Stimulated activated naive B cell treated with anti-CD40 and anti-IgM and Interleukin-4, amounts not matched to agents 10 μg/mL and 1 μg/mL and 100 μg/mL, for 72 hours (primary cell): ENCODE measurements around the gene MFSD12.

Experiments used
- ATAC-seq, 2 donors: fragments of 150-1000 bp; cut with Tn5 transposase; replicated peaks; 2 replicates each; pipeline ENCODE4 v1.10.0; 2021; ENCODE audit warnings: moderate library complexity in 1 of 2
- DNase-seq: peaks from one replicate; pipeline ENCODE4 v3.0.0; 2021
- H3K27ac Mint-ChIP-seq: one replicate; pipeline ENCODE4 v1.8.0; 2022; ENCODE audit warnings: mild to moderate bottlenecking, mixed read lengths
- H3K27me3 Mint-ChIP-seq, 2 donors: one replicate each; pipeline ENCODE4 v1.8.0; 2022; ENCODE audit warnings: mixed read lengths in 2 of 2
- H3K36me3 Mint-ChIP-seq, 2 donors: one replicate each; pipeline ENCODE4 v1.8.0; 2022; ENCODE audit warnings: mixed read lengths in 2 of 2, mild to moderate bottlenecking in 1 of 2
- H3K4me1 Mint-ChIP-seq, 2 donors: one replicate each; pipeline ENCODE4 v1.8.0; 2022; ENCODE audit warnings: mixed read lengths in 2 of 2, mild to moderate bottlenecking in 1 of 2
- H3K4me3 Mint-ChIP-seq, 2 donors: one replicate each; pipeline ENCODE4 v1.8.0; 2022; ENCODE audit warnings: mild to moderate bottlenecking in 2 of 2, mixed read lengths in 2 of 2, moderate library complexity in 1 of 2
- H3K9me3 Mint-ChIP-seq, 2 donors: one replicate each; pipeline ENCODE4 v1.8.0; 2022; ENCODE audit warnings: mixed read lengths in 2 of 2, mild to moderate bottlenecking in 1 of 2

Gene MFSD12

DNA sequence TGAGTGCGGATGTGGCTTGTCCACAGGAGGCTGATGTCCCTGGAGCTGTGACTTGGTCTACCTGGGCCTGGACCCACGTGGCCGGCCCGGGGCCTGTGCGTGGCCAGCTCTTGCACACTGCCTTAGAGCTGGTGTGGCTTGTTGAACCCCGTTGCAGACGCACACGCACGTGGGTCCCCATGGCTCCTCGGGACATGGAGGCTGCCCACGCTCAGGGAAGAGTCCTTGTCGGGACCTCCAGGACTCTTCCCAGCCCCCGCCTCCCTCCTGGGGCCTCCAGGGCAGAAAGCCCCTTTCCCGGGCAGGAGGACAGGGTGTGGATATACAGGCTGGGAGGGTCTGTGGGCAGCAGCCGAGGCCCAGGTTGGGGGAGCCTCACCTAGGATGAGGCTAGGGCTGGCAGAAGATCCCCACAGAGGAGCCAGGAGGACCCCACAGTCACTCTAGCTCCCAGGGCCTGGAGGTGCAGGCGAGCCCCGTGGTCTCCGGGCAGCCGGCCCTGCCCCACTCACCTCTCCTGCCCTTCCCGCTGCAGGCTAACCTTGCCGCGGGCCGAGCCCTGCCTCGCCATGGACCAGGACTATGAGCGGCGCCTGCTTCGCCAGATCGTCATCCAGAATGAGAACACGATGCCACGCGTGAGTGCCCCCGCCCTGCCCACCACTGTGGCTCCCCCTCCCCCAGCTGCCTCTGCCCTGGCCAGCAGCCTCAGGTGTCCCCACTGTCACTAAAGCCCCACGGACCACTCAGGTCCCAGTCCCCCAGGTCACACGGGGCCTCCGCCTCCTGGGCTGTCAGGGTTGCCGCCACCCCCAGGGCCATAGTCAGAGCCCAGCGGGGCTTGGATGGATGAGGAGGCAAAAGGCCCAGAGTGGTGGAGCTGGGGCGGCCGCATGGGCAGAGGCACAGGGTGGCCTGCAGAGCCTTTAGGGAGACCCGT lies 34.7 kb downstream of the MFSD12 start:
- Mint-ChIP-seq H3K27me3 (no peaks in the 10 kb centered on the region), H3K9me3 (no peaks in the 10 kb centered on the region), H3K4me3 (no peak overlapping the region), H3K4me1 (peaks cover 17 to 19% of the 10 kb centered on the region in 2 donors), H3K27ac (no peak overlapping the region), H3K36me3 (peaks cover 35 to 36% of the 10 kb centered on the region in 2 donors)
- DNase-seq (no peak), ATAC-seq (no peak)

DNA sequence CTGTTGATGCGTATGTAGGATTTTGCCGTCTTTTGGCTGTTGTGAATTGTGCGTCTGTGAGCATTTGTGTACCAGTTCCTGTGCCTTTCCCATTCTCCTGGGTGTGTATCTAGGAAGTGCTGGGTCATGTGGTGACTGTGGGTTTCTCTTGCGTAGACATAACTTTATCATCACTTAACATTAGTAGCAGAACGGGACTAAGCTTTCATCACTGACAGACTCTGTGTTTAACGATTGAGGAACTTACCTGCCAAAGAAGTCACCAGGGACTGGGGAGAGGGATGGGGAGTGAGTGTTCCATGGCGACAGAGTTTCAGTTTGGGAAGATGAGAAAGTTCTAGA lies 36.3 kb downstream of the MFSD12 start:
- H3K4me1 Mint-ChIP-seq: peaks cover 26 to 32% of the 10 kb centered on the region in 2 donors
- DNase-seq: no peak
- ATAC-seq: no peak
- H3K9me3 Mint-ChIP-seq: peaks cover 0 to 2% of the 10 kb centered on the region in 2 donors
- H3K36me3 Mint-ChIP-seq: peaks cover 34 to 35% of the 10 kb centered on the region in 2 donors
- H3K27me3 Mint-ChIP-seq: no peaks in the 10 kb centered on the region
- no peak overlapping the region for H3K27ac Mint-ChIP-seq
- no peak overlapping the region for H3K4me3 Mint-ChIP-seq

DNA sequence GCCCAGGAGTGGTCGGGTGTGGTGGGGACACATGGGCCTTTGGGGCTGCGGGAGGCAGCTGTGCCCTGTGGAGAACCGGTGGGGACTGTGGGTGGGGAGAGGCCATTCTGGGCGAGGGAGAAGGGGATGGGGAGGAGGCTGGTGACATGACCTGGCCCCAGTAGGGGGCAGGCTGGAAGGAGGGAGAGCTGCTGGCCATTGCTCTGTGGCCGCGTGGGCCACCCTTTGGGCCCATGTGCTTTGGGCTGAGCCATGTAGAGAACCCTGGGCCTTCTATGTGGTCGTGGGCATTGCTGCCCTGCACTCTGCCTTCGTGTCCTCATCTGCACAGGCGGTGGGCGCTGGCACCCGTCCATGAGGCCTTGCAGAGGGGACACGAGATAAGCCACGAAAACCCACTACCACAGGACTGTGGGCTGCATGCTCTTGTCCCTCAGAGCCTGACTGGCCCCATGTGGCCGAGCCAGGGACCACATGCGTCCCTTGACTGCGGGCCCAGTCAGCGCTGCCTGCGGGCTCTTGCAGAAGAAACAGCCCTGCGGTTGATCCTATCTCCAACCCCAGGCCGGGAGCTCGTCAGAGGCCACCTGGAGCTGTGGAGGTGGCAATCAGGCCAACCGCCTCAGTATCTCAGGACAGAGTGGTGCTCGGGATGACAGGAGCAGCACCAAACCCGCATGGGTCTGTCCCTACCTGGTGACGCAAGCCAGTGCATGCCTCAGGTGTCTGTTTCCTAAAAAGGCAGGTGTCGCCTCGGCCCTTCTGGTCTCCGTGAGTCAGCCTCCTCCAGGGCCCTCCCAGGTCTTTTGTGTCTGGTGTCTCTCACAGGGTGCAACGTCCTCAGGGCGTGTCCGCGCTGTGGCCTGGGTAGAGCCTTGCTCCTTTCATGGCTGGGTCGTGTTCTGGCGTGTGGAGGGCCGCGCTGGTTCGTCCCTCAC lies 37.0 kb downstream of the MFSD12 start:
- Mint-ChIP-seq H3K4me3 (no peak overlapping the region), H3K27me3 (no peaks in the 10 kb centered on the region), H3K27ac (peak overlapping the region; percentile 83), H3K9me3 (peaks cover 0 to 2% of the 10 kb centered on the region in 2 donors), H3K4me1 (peaks cover 29 to 38% of the 10 kb centered on the region in 2 donors), H3K36me3 (peaks cover 32 to 35% of the 10 kb centered on the region in 2 donors)
- no peak for ATAC-seq
- DNase-seq: no peak

DNA sequence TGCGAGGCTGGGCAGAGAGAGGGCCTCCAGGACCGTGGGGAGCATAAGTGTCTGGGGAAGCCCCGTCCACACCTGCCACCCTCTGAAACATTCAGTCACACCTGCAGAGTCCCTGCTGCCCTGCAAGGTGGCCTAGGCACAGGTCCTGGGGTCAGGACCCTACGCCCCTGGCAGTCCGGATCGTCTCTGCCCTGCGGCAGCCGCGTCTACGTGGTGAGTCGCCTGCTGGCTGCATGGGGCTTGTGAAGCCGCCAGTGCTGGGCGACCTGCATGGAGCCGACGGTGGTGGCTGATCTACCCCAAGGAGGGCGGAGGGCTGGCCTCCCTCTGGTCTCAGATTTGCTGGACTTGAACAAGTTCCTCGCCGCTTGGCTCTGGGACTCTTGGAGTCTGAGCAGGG lies 38.3 kb downstream of the MFSD12 start:
- H3K27ac Mint-ChIP-seq: no peak overlapping the region

DNA sequence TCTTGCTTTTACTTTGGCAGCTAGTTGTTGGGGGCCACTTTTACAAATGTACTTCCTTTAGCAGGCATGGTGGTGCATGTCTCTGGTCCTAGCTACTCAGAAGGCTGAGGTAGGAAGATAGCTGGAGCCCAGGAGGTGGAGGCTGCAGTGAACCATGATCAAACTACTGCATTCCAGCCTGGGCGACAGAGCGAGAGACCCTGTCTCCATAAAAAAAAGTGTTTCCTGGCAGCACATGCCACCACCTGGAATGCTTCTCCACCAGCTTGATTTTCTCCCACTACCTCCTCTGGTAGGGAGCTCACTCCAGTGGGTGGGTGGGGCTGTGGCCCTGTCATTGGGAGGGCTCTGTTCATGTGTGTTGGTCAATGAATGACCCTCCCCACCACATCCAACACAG lies 38.7 kb downstream of the MFSD12 start:
- Mint-ChIP-seq H3K36me3 (peaks cover 21 to 24% of the 10 kb centered on the region in 2 donors), H3K27me3 (no peaks in the 10 kb centered on the region), H3K4me3 (no peak overlapping the region), H3K4me1 (peaks cover 39 to 55% of the 10 kb centered on the region in 2 donors), H3K27ac (no peak overlapping the region), H3K9me3 (peaks cover 0 to 2% of the 10 kb centered on the region in 2 donors)
- DNase-seq: no peak
- no peak for ATAC-seq

More for the DNA sequence above, 38.3 kb downstream of the MFSD12 start:
- Mint-ChIP-seq H3K9me3 (peaks cover 0 to 2% of the 10 kb centered on the region in 2 donors), H3K27me3 (no peaks in the 10 kb centered on the region), H3K4me1 (peaks cover 35 to 50% of the 10 kb centered on the region in 2 donors), H3K4me3 (no peak overlapping the region), H3K36me3 (peaks cover 25 to 28% of the 10 kb centered on the region in 2 donors)
- DNase-seq: no peak
- no peak for ATAC-seq

DNA sequence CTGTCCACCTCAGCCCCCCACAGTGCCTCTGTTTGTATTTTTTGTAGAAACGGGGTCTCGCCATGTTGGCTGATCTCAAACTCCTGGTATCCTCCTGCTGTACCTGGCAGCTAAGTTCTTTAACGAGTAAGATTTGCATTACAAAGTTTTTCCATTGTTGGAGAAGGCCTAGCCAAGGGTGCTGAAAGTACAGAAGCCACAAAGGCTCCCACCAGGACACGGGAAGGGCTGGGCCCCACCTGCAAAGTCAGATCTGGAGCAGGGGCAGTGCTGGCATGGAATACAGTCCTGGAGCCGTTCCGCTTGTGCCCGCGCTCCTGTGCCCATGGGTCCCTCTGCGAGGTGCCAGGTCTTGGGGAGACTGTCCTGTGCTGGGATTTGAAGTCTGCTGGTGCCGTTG lies 39.1 kb downstream of the MFSD12 start:
- H3K9me3 Mint-ChIP-seq: peaks cover 0 to 2% of the 10 kb centered on the region in 2 donors
- H3K27me3 Mint-ChIP-seq: no peaks in the 10 kb centered on the region
- peaks cover 39 to 58% of the 10 kb centered on the region in 2 donors for H3K4me1 Mint-ChIP-seq

DNA sequence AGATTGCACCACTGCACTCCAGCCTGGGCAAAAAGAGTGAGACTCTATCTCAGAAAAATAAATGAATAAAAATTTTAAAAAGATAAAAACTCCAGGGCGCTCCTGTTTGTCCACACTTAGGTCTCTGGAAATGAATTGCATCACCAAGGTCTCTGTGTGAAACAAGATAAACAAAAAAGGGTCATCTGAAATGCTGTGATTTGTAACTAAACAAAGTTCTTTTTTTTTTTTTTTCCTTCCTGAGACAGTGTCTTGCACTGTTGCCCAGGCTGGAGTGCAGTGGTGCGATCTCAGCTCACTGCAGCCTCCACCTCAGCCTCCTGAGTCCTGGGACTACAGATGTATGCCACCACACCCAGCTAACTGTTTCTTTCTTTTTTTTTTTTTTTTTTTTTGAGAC lies 39.7 kb downstream of the MFSD12 start:
- Mint-ChIP-seq H3K4me3 (no peak overlapping the region), H3K27me3 (no peaks in the 10 kb centered on the region), H3K9me3 (peaks cover 0 to 2% of the 10 kb centered on the region in 2 donors), H3K36me3 (peaks cover 17 to 20% of the 10 kb centered on the region in 2 donors), H3K27ac (no peak overlapping the region), H3K4me1 (peaks cover 40 to 59% of the 10 kb centered on the region in 2 donors)
- DNase-seq (no peak), ATAC-seq (no peak)

More for the DNA sequence above, 39.1 kb downstream of the MFSD12 start:
- DNase-seq (no peak), ATAC-seq (no peak)
- H3K27ac Mint-ChIP-seq: no peak overlapping the region
- no peak overlapping the region for H3K4me3 Mint-ChIP-seq
- H3K36me3 Mint-ChIP-seq: peaks cover 17 to 20% of the 10 kb centered on the region in 2 donors

DNA sequence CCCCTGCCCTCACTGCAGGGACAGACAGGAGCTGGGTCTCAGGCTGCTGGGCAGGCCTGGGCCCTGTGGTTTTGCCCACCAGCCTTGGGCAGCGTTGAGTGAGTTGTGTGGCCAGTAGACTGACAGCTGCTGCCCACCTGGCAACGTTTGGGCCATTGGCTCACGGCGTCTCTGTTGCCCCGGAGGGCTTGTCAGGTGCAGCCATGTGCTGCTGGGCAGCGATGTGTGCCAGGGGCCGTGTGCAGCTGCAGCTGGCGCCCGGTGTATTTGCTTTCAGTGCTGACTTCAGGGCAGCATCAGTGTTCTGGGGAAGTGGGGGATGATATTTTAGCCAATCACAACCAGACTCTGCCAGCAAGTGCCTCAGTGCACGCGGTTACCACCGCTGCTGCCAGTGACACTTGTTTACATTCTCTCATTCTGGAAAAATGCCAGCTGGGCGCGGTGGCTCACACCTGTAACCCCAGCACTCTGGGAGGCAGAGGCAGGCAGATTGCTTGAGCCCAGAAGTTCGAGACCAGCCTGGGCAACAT lies 40.6 kb downstream of the MFSD12 start:
- Mint-ChIP-seq H3K27me3 (no peaks in the 10 kb centered on the region), H3K36me3 (peaks cover 14 to 16% of the 10 kb centered on the region in 2 donors), H3K27ac (peak overlapping the region; percentile 96), H3K4me3 (peak overlapping the region; percentile 55 to 63), H3K4me1 (peaks cover 44 to 63% of the 10 kb centered on the region in 2 donors), H3K9me3 (peaks cover 0 to 2% of the 10 kb centered on the region in 2 donors)
- ATAC-seq (peak; percentile 94 to 98), DNase-seq (peak; percentile 73)

DNA sequence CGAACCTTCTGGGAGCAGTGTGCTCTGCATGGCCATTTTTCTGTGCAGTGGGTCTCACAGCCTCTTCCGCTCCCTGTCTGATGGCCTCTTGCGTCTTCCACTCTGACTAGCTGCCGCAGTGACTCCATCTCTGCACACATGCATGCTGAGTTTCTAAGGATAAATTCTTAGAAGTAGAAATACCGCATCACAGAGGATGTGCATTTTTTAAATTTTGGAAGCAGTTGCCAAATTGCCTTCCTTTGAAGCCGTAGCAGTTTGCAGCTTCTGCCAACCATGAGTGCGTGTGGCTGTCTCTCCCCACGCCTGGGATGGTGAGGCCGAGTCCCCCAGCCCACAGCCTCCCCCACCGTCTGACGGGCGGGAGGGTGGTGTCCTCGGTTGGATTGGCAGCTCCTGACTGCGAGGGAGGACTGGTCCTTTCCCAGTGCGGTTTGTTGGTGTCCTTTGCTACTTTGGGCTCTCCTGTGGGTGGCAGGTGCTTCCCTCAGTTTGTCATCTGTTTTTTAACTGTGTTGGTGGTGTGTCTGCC lies 41.4 kb downstream of the MFSD12 start:
- peak overlapping the region; percentile 96 for H3K27ac Mint-ChIP-seq
- no peak for DNase-seq

DNA sequence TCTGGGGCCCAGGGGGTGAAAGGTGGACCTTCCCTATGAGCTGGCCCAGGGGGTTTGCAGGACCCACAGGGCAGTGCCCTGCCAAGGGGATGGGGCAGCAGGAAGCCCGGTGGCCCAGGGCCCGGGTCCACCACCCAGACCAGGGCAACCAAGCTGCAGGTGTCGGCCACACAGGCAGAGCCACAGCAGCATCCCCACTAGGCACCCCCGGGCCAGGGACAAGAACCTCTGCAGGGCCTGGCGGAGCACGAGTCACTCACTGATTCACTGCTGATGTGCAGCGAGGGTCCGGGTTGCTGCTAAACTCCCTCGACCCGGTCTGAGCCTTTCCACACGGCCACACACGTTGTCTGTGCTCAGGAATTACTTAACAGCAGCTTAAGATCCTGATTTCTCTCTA lies 42.5 kb downstream of the MFSD12 start:
- H3K36me3 Mint-ChIP-seq: peaks cover 14 to 18% of the 10 kb centered on the region in 2 donors
- H3K4me3 Mint-ChIP-seq: no peak overlapping the region
- no peak overlapping the region for H3K27ac Mint-ChIP-seq
- ATAC-seq (no peak), DNase-seq (no peak)
- peaks cover 0 to 2% of the 10 kb centered on the region in 2 donors for H3K9me3 Mint-ChIP-seq
- H3K27me3 Mint-ChIP-seq: no peaks in the 10 kb centered on the region
- peaks cover 40 to 66% of the 10 kb centered on the region in 2 donors for H3K4me1 Mint-ChIP-seq

More for the DNA sequence above, 41.4 kb downstream of the MFSD12 start:
- Mint-ChIP-seq H3K4me1 (peaks cover 41 to 65% of the 10 kb centered on the region in 2 donors), H3K9me3 (peaks cover 0 to 2% of the 10 kb centered on the region in 2 donors), H3K27me3 (no peaks in the 10 kb centered on the region), H3K4me3 (peak overlapping the region in 1 of 2 donors; percentile 22), H3K36me3 (peaks cover 12 to 14% of the 10 kb centered on the region in 2 donors)
- ATAC-seq: peak in 1 of 2 donors; percentile 15

DNA sequence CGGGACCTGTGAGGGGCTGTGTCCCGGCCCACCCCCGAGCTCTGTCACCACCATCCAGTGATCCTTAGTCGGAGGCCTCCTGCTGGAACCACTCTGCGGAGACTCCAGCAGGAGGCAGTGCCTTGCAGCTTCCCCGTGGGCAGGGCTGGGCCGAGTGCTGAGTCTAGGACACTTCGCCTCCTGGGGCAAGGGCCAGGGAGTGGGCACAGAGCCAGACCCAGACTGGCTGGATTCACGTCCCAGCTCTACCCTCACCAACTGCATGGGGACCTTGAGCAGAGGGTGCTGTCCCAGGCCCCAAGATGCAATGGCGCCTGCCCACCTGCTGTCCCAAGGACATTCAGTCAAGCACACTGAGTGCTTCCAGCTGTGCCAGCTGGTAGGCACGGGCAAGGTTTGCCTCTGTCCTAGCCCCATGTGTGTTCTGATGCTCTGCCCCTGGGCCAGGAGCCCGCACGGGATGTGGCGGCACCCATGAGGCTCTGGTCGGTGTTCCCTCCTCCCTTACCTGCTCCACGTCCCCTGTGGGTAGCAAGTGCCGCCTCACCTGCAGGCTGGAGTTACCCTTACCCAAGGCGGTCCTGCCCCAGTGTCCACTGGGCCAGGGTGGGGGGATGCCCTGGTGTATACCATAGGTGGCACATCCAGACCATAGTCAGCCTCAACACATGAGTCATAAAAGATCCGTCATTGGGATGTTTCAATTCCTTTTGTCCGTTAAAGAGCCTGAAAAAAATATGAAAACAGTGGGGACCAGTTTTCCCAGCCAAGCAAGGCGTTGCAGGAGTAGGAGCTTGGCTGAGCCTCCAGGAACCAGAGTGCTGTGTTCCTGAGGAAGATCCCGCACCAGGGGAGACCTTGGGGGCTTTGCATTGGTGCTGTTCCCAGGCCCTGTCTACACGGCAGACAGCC lies 43.9 kb downstream of the MFSD12 start:
- peak overlapping the region in 1 of 2 donors; percentile 19 for H3K4me3 Mint-ChIP-seq
- peak overlapping the region; percentile 9 for H3K27ac Mint-ChIP-seq
- peaks cover 20 to 24% of the 10 kb centered on the region in 2 donors for H3K36me3 Mint-ChIP-seq
- peaks cover 0 to 2% of the 10 kb centered on the region in 2 donors for H3K9me3 Mint-ChIP-seq
- H3K4me1 Mint-ChIP-seq: peaks cover 43 to 76% of the 10 kb centered on the region in 2 donors
- H3K27me3 Mint-ChIP-seq: no peaks in the 10 kb centered on the region
- no peak for ATAC-seq
- no peak for DNase-seq

DNA sequence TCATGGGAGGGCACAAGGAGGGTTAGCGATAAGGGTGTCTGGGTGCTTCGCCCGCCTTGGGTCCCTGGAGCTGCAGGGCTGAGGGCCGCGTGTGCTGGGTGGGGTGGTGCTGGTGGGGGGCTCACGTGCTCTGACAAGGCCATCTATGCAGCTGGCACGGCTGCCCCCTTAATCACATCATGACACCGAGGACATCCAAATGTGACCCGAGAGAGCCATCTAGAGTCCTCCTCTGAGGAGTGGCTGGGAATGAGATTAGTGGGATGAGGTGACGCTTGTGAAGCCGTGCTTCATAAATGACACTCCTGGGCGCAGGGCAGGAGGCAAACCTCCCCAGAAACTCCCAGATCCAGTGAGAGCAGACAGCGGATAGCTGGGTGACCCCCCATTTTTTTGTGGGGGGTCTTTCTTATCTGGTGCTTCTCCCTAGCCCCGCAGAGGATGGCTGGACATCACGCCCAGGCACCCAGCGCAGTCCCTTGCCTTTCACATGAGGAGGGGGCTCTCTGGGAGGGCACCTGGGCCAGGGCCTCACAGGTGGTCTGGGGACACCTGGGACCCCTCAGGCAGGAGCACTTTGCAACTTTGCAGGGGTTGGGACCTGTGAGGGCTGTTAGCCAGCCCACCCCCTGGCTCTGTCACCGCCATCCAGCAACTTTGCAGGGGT lies 44.7 kb downstream of the MFSD12 start:
- H3K27me3 Mint-ChIP-seq: no peaks in the 10 kb centered on the region
- H3K4me3 Mint-ChIP-seq: no peak overlapping the region
- ATAC-seq (no peak), DNase-seq (no peak)
- peaks cover 45 to 81% of the 10 kb centered on the region in 2 donors for H3K4me1 Mint-ChIP-seq
- H3K36me3 Mint-ChIP-seq: peaks cover 20 to 24% of the 10 kb centered on the region in 2 donors
- H3K9me3 Mint-ChIP-seq: peaks cover 0 to 2% of the 10 kb centered on the region in 2 donors
- H3K27ac Mint-ChIP-seq: no peak overlapping the region
